Fibroblast of lung (primary cell): ENCODE data around the gene ATP2B3. TPM values are rescaled to one million over a fixed set of nuclear protein-coding genes. Genes with fewer than 3 reads are reported as not detected.

Source experiments
- DNase-seq, 2 donors: peaks; one replicate each; pipeline versions ENCODE4 v3.0.0 to v3.0.0-alpha.2; 2010; ENCODE audit warnings: low read depth in 2 of 2
- H2AFZ ChIP-seq: 2 replicates; pipeline ENCODE4 v1.5.1; 2012; ENCODE audit warnings: low read length, control low read depth, inconsistent platforms
- H3K27ac ChIP-seq: 2 replicates; pipeline ENCODE4 v1.5.1; 2011; ENCODE audit warnings: low read length, control low read depth; ENCODE audit not compliant: insufficient read depth
- H3K27me3 ChIP-seq: 2 replicates; pipeline ENCODE4 v1.5.1; 2011; ENCODE audit warnings: mild to moderate bottlenecking, low read length; ENCODE audit not compliant: control insufficient read depth, insufficient read depth
- H3K36me3 ChIP-seq: 2 replicates; pipeline ENCODE4 v1.5.1; 2011; ENCODE audit warnings: low read length; ENCODE audit not compliant: control insufficient read depth, insufficient read depth
- H3K4me1 ChIP-seq: 2 replicates; pipeline ENCODE4 v1.5.1; 2011; ENCODE audit warnings: low read length; ENCODE audit not compliant: control insufficient read depth, insufficient read depth; ENCODE audit errors: extremely low read depth
- H3K4me2 ChIP-seq: 2 replicates; pipeline ENCODE4 v1.5.1; 2011; ENCODE audit warnings: low read length, control low read depth; ENCODE audit not compliant: insufficient read depth; ENCODE audit errors: extremely low read depth
- H3K4me3 ChIP-seq, 4 experiments: fragments of 200-600 bp in 1 of 4; sonication (generic) in 1 of 4; replicated peaks in 1 of 4; 2 replicates each; pipeline ENCODE4 v1.5.1; 2011 to 2016; ENCODE audit warnings: low read length in 4 of 4, low read depth in 3 of 4, mild to moderate bottlenecking in 3 of 4, control low read depth in 2 of 4, inconsistent platforms in 1 of 4, mixed read lengths in 1 of 4; ENCODE audit not compliant: insufficient read depth in 1 of 4; ENCODE audit errors: control extremely low read depth in 1 of 4
- H3K79me2 ChIP-seq: 2 replicates; pipeline ENCODE4 v1.5.1; 2012; ENCODE audit warnings: mild to moderate bottlenecking, low read length, inconsistent platforms; ENCODE audit not compliant: control insufficient read depth, insufficient read depth
- H3K9ac ChIP-seq: 2 replicates; pipeline ENCODE4 v1.5.1; 2011; ENCODE audit warnings: mild to moderate bottlenecking, low read length, control low read depth; ENCODE audit not compliant: insufficient read depth
- H3K9me3 ChIP-seq: 2 replicates; pipeline ENCODE4 v1.5.1; 2012; ENCODE audit warnings: low read depth, low read length; ENCODE audit not compliant: control insufficient read depth, insufficient read depth
- H4K20me1 ChIP-seq: 2 replicates; pipeline ENCODE4 v1.5.1; 2011; ENCODE audit warnings: low read length; ENCODE audit not compliant: control insufficient read depth, insufficient read depth; ENCODE audit errors: extremely low read depth
- CTCF ChIP-seq, 2 donors: IDR thresholded peaks in 1 of 2; conservative IDR thresholded peaks in 1 of 2; 1 replicate in 1 of 2; 2 replicates in 1 of 2; pipeline ENCODE4 v1.5.1; 2011 to 2012; ENCODE audit warnings: low read length in 2 of 2, control low read depth in 1 of 2, inconsistent platforms in 1 of 2, low read depth in 1 of 2, mild to moderate bottlenecking in 1 of 2
- EZH2 ChIP-seq: IDR thresholded peaks from 2 replicates; pipeline ENCODE4 v1.5.1; 2012; ENCODE audit warnings: low read length, control low read depth, mild to moderate bottlenecking; ENCODE audit errors: missing control alignments
- polyA plus RNA-seq, 2 donors: library from polyadenylated mRNA; depleted of rRNA in 1 of 2; stranded (reverse) in 1 of 2; unstranded in 1 of 2; fragments of >200 nt; gene quantifications; 2 replicates each; pipeline ENCODE4 v1.2.1, GENCODE V29; 2011 to 2012; ENCODE audit warnings: missing spikeins in 1 of 2
- total RNA-seq: library from RNA; depleted of rRNA; stranded (reverse); fragments of >200 nt; gene quantifications from 2 replicates; pipeline ENCODE4 v1.2.1, GENCODE V29; 2014

ATP2B3 gene
- total and polyA plus RNA-seq, 2 donors (not counting 1 experiment from before 2014, with no cell fraction given): not detected

- H3K4me3 ChIP-seq: peak overlapping the region in 1 of 4 experiments; percentile 61
- no peak overlapping the region for H3K9ac ChIP-seq
- no peak for DNase-seq
- no peaks in the 10 kb centered on the region for H3K36me3 ChIP-seq
- no peak overlapping the region for H2AFZ ChIP-seq
- peak overlapping the region; percentile 64 for H3K4me2 ChIP-seq
- no peaks in the 10 kb centered on the region for H3K27me3 ChIP-seq
- TF ChIP-seq CTCF (conservative IDR thresholded peaks at IDR 0.05 in 1 of 2, IDR thresholded peaks at IDR 0.05 in 1 of 2; ENCODE audit: low read depth in 1 of 2, low read length in 2 of 2) (no peak), EZH2 (no peak)
- H3K27ac ChIP-seq: no peak overlapping the region
- no peaks in the 10 kb centered on the region for H3K9me3 ChIP-seq
- H3K79me2 ChIP-seq: no peaks in the 10 kb centered on the region
- no peaks in the 10 kb centered on the region for H4K20me1 ChIP-seq
- H3K4me1 ChIP-seq: peaks cover 3% of the 10 kb centered on the region
Measured at GRCh38 chrX:153495903-153496589, 21.4 kb upstream of the ATP2B3 start.

GRCh38 chrX:153496590-153496959 is 20.9 kb upstream of the ATP2B3 start:
- Histone ChIP-seq H3K27me3 (no peaks in the 10 kb centered on the region), H4K20me1 (no peaks in the 10 kb centered on the region), H2AFZ (no peak overlapping the region), H3K27ac (no peak overlapping the region), H3K9ac (no peak overlapping the region), H3K36me3 (no peaks in the 10 kb centered on the region), H3K4me2 (no peak overlapping the region), H3K9me3 (no peaks in the 10 kb centered on the region), H3K4me1 (peaks cover 3% of the 10 kb centered on the region), H3K79me2 (no peaks in the 10 kb centered on the region), H3K4me3 (peak overlapping the region in 1 of 4 experiments; percentile 61)
- no peak for DNase-seq
- TF ChIP-seq EZH2: no peak

- no peak for DNase-seq
- Histone ChIP-seq H3K4me3 (no peak overlapping the region), H3K79me2 (no peaks in the 10 kb centered on the region), H4K20me1 (no peaks in the 10 kb centered on the region), H3K27ac (no peak overlapping the region), H3K9ac (no peak overlapping the region), H3K9me3 (no peaks in the 10 kb centered on the region), H3K36me3 (no peaks in the 10 kb centered on the region), H3K27me3 (no peaks in the 10 kb centered on the region), H3K4me2 (no peak overlapping the region), H3K4me1 (peaks cover 3% of the 10 kb centered on the region), H2AFZ (no peak overlapping the region)
- TF ChIP-seq EZH2: no peak
- no peak for TF ChIP-seq CTCF (conservative IDR thresholded peaks at IDR 0.05 in 1 of 2, IDR thresholded peaks at IDR 0.05 in 1 of 2; ENCODE audit: low read depth in 1 of 2, low read length in 2 of 2)
Measured at GRCh38 chrX:153498453-153498852, 19.0 kb upstream of the ATP2B3 start.
